SIG-M5 treated with dmso at 0.1 percent for 504 hours (cell line): ENCODE measurements around the gene ASB2.

Source experiments
- DNase-seq: peaks from one replicate; lab custom pipeline; 2025; ENCODE audit not compliant: unreplicated experiment; lab: John Stamatoyannopoulos, UW

The ASB2 gene

DNA sequence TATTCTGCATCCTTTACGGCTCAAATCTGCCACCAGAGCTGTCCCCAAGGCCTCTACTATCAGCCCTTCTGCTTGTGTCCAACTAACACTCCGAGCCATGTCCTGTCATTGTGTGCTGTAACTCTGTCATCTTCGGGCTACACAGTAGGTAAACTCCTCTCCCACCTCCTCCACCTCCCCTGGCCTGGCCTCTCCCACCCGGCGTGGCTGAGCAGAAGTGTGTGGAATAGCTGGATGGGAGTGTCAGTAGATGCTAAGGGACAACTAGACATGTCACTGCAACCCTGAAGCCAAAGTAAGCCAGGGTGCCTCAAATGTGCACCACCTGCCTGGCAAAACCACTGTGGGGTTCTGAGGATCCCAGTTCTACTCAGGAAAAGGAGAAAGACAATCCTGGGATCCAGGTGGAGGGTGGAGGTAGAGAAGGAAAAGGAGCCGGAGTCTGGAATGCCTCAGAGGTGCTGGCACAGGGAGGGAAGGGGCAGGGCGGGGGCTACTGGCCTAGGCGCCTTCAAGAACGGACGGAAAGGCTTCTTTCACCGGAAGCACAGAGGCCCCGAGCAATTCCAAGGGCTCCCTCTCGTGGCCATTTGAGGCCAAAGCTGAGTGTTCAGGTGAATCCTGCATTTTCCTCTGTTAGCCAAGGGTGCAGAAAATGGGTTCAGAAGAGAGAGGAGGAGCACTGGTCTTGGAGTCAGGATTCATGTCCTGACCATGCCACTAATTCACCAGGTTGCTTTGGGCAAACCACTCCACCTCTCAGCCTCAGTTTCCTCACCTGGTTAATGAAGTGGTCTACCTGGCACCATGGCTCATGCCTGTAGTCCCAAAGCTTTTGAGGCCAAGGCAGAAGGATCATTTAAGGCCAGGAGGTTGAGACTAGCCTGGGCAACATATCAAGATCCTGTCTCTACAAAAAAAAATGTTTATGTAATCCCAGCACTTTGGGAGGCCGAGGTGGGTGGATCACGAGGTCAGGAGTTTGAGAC is 69.7 kb downstream of the ASB2 start:
- peak; percentile 41 for DNase-seq

DNA sequence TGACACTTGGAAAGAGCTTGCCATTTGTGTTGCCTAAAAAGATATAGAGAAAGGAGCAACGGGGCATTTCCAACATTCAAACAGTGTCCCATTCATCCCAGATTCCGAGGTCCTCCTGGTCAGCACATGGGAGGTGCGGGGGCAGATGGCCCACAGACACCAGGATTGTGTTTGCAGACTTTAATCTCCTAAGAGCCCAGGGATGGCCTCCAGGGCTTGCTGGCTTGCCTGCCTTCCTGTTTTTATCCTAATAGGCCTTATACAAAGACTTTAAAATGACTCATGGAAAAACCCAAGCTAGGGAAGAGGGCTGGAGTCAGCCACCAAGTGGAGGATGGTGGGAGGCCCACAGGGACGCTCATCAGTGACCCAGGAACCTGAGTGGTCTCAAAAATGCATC is 70.7 kb downstream of the ASB2 start:
- DNase-seq, result no peak

DNA sequence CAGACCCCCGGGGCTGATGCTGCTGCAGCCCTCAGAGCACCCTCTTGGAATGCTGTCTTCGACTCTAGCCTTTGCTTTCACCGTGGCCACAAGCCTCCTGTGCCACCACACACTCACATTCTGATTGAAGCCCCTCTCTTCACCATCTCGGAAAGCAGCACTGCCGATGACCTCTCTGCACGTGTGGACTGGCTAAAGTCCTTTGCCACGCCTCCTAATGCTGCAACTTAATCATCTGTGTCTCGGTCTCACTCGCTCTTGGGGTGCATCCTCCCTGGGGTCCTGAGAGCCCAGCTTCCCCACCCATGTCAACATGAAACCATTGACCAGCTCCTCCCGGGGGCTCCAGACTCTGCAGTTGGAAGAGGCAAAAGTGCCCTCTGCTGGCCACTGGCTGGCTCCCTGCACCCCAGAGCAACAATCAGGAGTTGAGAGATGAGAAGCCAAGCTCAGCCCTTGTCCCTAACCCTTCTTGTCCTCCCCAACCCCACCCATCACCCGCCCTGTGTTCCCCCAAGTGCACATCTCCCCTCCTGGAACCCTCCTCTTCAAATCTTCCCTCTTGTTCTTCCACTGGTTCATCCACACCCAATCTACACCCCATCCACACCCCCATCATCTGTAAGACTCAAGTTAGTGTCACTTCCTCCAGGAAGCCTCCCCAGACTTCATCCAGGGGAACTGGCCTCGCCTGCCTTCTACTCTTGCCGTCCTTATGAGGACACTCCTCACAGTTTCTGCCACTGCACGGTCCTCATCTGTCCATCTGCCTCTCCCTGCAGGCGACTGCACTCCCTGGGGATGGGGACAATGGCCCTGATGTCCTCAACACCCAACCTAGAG is 72.8 kb downstream of the ASB2 start:
- DNase-seq, result no peak

DNA sequence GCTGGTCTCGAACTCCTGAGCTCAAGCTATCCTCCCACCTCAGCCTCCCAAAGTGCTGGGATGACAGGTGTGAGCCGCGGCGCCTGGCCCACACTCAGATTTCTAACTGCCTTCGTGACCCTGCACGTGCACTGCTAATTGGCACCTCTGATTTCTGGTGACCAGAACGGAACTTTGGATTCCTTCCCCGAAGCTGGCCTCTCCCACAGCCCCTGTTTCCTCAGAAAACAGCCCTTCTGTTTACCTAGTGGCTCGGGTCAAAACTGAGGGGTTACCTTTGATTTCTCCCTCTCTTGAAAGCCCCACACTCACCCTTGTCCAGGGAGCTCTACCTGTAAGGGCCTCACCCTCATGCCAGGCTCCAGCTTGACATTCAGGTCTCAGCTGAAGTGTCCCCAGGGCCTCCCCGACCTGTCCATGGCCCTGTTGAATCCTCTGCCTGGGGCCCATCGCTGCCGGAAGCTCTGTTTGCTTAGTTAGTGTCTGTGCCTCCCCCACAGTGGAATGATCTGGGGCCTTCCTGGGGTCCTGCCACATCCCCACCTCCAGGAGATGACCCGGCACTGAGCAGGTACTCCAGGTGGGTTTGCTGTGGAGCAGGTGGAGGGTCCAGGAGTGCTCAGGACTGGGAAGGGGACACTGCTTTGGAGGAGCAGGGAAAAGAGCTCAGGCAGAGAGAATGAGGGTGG is 73.6 kb downstream of the ASB2 start:
- DNase-seq, result no peak

DNA sequence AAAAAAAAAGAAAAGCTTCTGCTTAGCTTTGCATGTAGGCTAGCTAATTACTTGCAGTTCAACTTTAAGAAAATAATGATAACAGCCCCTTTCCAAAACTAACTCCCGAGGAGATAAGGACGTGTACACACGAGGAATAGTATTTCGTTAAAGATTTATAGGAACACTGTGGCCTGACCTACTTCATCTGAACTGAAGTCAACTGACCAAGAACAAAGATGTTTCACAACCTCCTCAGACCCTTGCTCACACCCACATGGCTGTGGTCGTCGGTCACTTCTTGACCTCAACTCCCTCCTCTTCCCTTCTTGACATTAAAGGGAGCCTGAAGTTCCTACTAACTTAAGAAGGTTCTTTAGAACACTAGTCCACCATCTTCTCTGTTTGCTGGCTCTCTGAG is 74.6 kb downstream of the ASB2 start:
- no peak for DNase-seq

DNA sequence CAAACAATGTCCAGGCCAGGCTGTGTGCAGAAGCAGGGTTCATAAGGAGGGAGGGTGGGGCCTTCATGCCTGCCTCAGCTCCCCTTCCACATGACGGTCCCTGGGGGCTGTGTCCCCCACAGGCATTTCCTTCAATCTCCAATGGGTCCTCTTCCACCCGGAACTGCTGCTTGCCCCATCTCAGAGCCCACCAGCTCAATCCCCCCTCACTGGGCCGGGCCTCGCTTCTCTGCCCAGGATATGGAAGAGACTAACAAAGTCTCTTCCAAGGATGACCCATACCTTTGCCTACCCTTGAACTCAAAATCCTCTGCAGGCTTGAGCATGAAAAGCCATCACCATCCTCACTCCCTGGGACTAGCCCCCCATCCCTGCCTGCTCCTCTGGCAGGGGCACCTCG is 77.6 kb downstream of the ASB2 start:
- DNase-seq, result no peak

DNA sequence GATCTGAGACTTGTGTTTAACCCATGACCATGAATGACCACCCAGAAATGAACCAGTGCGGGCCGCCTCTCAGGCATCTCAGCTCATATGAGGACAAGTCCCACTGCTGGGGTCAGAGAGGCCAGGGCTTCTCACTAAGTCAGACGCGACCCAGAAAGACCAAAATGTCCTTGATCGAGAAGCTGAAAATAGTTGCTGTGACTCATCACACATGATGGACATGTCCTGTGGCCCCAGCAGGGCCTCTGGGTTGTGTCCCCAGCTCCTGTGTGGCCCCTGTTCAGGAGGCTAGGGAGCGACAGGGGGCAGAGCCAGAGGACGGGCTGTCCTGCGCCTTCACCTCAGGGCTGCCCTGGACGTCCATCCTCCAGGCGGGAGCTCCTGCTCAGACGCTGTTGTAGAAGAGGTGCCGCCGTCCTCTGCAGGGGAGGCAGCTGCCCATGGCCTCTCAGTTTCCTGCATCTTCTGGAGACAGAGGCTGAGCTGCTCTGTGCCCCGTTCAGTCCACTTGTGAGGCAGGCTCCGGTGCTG is 78.2 kb downstream of the ASB2 start:
- no peak for DNase-seq

DNA sequence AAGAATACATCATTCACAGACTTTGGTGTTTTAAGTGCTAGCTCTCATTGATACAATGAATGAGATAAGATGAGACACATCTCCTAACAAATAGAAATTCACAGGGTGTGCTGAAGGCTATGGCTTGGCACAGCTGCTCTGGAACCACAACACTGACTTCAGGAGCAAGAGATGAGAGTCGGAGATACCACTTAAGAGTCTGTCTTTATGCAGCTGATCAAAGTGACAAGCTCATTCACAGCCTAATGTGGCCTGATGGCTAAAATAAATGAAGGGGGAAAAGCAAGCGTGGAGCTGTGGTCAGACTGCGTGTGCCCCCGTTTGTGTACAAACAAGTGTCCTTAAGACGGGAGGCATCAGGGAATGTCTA is 78.9 kb downstream of the ASB2 start:
- DNase-seq, result no peak

DNA sequence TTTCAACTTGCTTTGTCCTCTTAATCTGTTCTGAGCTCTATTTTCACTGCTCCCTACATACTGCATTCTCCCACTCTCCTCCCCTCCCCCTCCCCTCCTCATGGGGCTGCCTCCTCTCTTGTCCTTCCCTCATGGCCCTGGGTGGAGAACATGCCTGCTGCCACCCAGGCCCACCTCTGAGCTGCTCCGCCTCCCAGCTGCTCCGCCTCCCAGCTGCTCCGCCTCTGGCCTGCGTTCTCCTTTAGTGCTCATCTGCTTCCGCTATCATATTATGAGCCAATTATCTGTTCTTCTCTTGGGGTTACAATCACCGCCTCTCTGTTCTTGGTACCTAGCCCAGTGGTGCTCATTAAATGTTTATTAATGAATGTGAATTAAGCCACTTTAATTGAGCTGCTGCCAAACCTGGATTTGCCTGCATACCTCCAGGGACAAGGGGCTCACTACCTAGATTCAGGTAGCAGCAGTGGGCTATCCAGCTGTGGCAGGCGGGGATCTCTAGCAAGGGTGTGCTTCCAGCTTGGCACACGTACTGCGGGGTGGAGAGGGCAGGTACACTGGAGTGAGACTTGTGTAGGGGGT is 81.3 kb downstream of the ASB2 start:
- no peak for DNase-seq

DNA sequence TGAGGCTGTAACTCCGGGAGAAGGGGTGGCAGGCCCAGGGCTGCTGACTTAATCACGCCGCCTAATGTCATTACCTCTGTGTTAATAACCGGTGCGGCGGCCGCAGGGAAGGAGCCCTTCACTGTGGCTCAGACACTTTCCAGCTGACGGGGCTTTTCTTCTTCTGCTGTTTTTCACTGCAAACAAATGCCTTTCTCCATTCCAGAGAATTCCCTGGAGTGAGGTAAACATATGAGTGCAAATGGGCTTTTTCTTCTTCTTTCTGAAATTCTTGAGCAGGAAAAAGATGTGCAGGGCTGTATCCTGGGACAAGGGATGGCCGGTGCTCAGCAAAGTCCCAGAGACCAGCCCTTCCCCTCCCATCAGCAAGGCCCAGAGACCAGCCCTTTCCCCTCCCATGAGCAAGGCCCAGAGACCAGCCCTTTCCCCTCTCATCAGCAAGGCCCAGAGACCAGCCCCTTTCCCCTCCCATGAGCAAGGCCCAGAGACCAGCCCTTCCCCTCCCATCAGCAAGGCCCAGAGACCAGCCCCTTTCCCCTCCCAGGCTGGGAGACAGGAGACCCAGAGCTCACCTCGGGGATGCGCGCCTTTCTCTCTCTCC is 82.6 kb downstream of the ASB2 start:
- no peak for DNase-seq

DNA sequence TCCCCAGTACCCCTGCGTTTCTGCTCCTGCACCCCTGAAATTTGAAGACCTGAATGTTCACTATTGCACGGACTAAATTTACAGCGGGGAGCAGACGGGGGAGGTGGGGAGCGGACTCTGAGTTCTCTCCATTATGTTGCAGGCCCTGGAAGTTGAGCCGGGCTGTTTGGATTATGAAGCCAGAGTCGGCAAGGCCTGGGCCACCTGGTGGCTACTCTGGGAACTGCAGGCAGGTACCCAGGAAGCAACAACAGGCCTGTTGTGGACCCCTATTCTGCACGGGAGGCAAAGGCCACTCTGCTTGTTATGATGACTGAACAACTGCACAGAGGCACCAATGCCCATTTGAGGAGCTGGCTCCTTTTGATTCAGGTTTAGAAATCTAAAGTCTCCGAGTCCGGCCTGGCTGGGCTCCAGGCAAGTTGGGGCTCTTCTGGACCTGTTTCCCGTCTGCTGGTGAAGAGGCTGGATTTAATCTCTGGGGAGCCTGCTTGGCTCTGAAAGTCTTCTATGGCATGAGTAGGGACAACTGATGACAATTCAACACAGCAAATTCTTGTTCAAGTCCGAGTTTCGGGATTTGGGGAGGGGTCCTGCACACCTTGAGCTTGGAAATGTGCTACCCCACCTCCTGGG is 83.3 kb downstream of the ASB2 start:
- DNase-seq, result peak; percentile 15

DNA sequence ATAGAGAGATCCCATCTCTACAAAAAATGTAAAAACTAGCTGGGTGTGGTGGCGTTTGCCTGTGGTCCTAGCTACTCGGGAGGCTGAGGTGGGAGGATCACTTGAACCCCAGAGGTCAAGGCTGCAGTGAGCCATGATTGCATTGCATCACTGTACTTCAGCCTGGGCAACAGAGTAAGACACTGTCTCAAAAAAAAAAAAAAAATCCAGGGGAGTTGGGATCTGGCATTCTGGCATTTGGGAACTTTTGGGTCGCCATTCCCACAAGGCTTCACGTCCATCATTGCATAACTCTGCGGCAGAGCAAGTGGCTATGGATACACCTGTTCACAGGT is 83.9 kb downstream of the ASB2 start:
- no peak for DNase-seq

DNA sequence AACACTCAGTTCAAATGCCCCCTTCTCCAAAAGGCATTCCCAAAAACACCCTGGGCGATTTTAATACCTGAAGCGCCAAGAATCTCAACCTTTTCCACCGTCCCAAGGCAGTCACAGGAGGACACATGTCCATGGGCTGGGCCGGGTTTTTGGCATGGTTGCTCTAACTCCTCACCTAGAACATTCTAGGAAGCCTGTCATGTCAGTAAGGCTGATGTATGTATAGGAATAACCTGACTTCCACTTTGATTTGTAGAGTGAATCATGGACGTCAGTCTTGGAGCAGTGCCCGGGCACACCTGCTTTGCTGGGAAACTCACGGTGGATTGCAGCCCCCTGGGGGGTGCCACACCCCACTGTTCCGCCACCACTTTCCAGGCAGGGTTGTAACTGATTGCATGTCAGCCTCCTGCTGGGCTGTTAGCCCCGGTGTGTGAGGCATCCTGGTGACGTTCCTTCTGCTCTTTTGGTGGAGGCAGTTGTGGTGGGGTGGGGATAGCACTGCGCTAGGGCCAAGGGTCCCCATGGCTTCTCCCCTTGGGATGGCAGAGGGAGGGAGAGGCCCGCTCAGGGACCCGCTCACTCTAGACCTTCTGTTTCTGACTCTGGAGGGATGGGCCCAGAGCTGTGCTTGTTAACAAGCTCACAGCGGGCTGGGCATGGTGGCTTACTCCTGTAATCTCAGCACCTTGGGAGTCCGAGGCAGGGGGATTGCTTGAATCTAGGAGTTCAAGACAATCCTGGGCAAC is 84.4 kb downstream of the ASB2 start:
- DNase-seq, result no peak

DNA sequence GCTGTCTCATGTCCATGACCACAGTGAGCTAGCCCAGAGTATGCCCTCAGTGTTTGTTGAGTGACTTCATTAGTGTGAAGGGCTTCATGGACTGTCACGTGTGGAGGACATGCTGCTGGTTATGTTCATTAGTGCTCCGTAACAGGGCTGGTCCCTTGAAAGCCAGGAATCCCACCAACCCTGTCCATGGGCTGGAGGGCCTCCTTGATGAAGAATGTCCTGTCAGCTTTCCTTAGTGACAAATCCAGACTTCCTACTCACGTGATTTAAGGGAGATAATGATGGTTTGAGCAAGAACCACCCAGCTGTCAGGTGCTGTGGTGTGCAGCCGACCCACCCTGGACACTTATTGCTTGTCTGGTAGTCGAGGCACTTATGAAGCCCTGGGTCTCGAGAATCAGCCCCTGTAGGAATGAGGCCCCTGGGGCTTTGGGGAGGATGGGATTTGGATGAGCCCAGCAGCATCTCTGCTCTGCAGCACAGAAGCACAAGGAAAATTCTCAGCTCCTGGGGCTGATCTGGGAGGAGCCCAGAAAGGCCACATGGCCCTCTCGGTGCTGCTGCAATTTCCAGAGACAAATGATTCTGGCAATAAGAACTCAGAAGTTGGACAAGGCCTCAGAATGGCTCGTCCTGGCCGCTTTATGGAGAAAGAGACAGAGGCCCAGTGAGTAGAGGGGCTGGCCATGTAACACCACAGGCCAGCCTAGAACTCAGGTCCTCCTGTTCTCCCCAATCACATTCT is 86.5 kb downstream of the ASB2 start:
- DNase-seq, result no peak

DNA sequence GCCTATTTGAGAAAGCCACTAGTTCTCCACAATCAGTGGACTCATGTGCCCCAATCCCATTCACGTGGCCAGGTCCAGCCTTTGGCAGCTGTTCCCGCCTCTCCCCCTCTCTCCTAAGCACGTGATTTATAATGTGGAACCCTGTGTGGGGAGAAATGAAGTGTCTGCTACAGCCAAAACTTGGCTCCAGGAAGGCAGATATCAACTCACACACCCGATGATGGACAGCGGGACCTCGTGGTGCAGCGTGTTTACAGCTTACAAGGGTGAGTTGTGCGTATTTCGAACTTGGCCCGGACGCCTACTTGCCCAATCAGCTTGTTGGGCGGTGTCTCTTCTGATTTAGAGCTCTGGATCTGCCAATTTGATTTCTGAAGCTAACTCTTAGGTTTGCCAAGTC is 87.4 kb downstream of the ASB2 start:
- DNase-seq, result no peak

DNA sequence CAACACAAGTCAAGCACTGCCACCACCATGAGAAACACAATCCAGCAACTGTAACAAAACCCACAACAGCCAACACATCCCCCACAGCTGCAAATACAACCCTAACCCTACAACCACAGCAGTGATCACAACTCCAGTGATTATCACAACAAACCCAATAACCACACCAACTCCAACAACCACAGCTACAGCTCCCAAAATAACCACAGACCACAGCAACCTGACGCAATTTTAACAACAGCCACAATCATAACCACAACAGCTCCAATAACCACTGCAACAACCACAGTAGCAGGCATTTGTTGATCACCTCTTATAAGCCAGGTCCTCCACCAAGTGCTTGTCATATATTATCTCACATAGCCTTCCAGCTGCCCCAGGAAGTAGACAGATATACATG is 91.4 kb downstream of the ASB2 start:
- no peak for DNase-seq
